GM18502 (cell line): ENCODE data around the gene NUMB.

Source experiments
- ATAC-seq: cut with Tn5 transposase; IDR thresholded peaks from one replicate; pipeline ENCODE4 v1.9.1; 2021; ENCODE audit warnings: mild to moderate bottlenecking; ENCODE audit not compliant: unreplicated experiment, poor library complexity

The NUMB gene

DNA sequence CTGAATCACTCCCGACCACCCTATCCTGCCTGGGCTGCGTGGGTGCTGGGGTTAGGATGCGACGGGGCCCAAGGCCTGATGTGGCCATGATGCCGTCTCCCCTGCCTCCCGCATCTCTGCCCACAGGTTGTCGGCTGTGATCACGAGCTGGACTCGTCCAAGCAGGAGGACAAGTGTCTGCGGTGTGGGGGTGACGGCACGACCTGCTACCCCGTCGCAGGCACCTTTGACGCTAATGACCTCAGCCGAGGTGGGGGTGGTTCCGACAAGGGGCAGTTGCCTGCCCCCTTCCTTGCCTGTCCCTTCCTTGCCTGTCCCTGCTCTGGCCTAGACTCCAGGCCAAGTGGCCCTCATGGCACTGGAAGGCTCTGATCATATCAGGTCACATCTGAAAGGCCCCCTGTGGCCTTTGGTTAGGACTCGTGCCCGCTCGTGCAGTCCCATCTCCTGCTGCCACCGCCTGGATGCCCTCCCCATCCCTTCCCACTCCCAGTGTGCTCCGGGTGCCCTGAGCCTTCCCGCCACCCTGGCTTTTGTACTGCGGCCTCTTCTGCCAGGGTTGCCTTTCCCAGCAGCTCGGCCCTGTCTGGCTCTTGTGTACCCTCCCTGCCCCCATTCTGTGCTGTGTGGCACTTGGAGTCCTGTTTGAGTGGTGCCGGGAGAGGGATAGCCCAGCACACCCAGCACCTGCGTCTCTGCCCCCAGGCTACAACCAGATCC, 207.4 kb downstream of the NUMB start:
- no peak for ATAC-seq

DNA sequence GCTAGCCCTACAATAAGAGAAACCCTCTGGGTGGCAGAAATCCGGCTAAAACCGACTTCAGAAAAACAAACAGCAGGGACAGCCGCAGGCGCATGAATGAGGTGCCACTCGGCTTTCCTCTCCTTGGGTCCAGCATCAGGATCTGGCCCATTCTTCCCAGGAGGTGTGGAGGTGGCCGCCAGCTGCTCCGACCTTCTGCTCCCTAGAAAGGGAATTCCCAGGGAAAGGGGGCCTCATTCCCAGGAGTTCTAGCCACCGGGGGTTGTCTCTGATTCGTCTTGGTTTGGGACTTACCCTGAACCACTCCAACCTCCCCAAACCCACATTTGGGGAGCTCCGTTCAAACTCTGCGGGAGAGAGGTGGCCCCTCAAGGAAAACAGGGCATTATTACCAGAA, 208.0 kb downstream of the NUMB start:
- ATAC-seq, result no peak

DNA sequence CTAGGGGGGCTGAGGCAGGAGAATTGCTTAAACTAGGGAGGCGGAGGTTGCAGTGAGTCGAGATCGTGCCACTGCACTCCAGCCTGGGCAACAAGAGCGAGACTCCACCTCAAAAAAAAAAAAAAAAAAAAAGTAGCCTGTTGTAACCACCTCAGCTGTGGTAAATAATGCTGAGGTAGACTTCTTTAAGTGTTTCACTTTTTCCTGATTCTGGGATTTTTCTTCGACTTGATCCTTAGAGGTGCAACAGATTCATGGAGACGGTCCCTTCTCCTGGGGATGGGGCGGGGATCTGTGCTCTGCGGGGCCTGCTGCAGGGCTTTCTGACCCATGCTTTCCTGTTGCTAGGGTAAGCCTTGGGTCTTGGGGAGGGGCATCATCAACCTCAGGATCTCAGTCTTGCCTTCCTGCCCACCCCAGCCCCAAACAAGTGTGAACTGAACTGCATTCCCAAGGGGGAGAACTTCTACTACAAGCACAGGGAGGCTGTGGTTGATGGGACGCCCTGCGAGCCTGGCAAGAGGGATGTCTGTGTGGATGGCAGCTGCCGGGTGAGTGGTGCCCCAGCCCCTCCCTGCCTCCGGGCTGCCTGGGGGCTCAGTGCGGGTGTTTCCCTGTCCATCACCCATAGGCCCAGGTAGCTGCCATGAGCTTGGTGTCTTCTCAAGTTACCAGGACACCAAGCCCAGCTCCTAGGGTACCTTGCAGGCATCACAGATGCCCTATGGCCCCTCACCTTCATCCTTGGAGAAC, 208.6 kb downstream of the NUMB start:
- ATAC-seq, result no peak

DNA sequence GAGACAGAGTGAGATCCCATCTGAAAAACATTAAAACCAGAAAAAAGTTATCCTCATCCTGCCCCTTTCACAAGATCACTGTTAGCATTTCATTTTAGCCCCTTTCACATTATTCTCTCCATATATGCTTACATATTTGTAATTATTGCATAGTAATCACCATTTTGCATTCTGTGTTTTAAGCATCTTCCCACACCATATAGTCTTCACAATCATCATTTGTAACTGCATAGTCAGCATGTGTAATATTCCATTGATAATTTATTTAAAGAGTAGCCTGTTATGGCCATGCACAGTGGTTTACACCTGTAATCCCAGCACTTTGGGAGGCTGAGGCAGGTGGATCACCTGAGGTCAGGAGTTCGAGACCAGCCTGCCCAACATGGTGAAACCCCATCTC, 209.2 kb downstream of the NUMB start:
- no peak for ATAC-seq

DNA sequence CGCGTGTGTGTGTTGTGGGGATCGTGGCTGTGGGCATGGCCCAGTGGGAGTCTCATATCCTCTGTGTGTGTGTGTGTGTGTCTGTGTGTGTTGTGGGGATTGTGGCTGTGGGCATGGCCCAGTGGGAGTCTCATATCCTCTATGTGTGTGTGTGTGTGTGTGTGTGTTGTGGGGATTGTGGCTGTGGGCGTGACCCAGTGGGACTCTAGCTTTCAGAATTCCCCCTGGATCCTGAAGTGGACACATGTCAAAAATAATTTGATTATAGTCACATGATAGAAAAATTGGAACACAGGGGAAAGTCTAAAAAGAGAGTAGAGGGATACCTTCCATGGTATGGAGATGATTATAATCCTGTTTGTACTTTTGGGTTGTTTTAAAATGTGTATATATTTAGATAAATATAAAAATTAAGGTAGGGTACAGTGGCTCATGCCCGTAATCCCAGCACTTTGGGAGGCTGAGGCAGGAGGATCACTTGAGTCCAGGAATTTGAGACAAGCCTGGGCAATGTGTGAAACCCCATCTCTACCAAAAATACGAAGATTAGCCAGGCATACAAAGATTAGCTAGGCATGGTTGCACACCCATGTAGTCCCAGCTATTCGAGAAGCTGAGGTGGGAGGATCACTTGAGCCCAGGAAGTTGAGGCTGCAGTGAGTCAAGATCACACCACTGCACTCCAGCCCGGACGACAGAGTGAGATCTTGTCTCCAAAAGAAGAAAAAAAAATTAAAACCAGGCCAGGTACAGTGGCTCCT, 210.1 kb downstream of the NUMB start:
- peak; percentile 39 for ATAC-seq

DNA sequence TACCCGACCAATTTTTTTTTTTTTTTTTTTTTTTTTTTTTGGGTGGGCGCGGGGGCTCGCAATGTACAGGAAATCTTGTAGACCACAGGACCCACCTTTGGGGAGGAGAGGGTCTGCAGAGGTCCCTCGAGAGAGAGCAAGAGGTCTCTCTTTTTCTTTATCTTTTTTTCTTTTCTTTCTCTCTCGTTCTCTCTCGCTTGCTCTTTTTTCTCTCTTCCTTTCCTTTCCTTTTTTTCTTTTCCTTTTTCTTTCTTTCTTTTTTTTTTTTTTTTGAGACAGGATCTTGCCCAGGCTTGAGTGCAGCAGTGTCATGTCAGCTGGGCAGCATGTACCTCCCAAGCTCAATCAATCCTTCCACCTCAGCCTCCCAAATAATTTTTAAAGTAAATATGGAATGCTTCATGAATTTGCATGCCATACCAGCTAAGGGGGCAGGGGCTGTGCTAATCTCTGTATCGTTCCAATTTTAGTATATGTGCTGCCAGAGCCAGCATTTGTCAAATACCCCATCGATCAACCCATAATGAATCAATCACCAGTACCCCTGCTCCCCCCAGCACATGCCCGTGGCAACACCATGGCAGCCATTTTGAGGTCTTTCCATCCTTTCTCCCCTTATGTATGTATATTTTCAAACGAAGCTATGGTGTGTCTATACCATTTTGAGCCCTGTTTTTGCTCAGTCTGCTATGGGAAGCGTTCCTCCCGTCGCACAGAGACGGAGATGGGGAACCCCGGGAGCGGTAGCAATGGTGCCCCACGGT, 211.8 kb downstream of the NUMB start:
- ATAC-seq, result no peak

DNA sequence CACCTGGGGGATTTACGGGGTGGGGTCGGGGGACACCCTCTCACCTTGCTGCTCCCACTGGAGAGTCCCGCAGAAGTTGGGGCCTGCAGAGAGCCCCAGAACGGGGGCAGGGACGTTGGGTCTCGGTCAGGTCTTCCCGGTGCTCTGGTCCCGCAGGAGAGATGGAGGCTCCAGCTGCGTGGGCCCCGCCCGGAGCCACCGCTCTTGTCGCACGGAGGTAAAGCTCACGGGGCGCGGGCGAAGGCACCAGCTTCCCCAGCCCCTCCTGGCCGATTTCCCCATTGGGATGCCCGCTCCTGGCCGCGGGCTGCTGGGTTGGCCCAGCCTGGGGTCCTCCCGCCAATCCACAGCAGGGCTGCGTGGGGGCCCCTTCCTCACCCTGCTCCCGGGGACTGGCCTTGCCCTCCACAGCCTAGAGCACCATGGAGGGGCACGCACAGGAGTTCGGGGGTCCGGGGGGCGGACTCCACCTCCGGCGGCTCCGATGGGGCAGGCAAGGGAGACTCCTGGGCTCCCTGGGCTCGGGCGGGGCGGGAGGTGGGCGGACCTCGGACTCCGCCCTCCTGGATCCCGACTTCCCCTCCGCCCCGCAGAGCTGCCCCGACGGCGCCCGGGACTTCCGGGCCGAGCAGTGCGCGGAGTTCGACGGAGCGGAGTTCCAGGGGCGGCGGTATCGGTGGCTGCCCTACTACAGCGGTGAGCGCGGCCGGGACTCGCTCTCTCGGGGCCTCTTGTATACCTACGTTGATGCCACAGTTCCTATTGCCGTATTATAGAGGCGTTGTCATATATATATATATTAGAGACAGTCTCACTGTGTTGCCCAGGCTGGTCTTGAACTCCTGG, 212.6 kb downstream of the NUMB start:
- peak; percentile 62 for ATAC-seq

DNA sequence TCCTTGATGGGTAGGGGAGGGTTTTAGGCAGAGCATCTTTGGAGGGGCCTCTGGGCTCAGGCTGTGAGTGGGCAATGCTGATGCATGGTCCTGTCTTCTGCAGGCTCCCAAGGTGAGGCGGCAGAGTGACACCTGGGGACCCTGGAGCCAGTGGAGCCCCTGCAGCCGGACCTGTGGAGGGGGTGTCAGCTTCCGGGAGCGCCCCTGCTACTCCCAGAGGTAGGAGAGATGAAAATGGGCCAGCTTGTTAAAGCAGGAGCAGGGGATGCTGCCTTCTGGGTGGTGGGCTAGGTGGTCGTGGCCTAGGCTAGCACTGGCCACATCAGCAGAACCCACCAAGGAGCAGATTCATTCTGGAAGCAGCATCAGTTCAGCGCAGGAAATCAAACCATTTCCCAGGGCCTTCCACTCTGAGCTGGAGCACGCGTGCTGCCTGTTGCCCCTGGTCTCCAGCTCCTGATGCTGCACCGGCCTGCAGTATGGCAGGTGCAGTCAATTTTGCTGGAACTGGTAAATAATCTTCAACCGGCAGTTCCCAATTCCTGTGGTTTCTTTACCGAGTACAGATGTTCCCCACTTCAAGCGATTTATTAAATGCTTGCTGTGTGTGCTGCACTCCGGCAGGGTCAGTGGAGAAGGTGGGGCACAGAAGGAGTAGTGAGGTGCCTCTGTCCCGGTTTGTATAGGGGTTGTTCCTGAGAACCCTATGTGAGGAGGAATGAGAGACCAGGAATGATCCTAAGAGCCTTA, 213.6 kb downstream of the NUMB start:
- ATAC-seq, result no peak

DNA sequence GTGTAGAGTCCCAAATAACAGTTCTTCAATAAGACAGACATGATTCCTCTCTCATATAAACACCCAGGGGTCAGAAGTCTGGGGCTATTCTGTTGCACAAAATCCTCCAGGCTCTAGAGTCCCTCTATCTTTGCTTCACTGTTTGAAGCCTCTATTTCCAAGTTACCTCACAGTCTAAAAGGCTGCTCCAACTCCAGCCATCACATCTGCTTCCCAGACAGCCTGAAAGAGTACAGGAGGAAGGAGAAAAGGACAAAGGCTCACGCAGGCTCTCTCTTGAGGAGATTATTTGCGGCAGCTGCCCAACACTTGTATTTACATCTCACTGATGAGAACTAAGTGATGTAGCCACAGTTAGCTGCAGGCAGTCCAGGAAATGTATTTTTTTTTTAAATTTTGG, 214.6 kb downstream of the NUMB start:
- ATAC-seq, result no peak

DNA sequence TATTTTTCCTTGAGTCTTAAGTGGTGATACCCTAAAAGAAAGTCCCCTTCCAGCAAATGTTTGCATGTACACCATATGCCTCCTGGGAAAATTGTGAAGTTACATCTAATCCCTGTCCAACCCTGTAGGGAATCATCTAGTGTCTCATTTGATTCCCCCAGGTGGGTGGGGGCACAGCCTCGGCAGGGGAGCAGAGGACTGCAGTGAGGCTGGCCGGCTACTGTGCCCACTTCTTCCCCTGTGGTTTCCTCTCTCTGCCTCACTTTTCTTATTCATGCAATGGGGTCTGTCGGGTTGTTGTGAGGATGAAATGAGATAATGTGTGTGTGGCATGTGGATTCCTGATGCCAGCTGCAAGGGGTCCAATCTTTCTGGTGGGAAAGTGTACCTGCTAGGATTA, 215.0 kb downstream of the NUMB start:
- no peak for ATAC-seq

DNA sequence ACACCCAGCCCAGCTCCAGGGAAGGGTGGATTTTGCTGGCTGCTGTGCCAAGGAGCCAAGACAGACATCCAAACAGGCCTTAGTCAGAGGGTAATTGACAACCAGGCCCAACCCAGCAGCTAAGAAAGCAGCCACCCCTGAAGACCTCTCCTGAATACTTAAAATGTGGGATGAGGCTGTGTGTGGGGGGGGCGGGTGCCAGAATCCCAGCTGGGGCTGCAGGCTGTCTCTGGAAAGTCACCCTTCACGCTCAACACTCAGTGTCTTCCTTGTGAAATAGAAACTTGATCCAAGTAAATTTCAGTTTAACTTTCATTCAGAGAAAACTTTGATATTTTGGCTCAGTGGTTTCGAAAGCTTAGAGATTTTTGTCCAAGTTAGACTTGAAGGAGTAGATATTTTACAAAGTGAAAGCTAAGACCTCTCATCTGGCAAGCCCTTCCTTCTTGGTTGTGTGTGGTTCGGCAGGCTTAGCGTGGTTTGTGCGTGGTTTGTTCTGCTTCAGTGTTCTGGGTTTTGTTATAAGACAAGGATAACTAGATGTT, 215.9 kb downstream of the NUMB start:
- no peak for ATAC-seq

DNA sequence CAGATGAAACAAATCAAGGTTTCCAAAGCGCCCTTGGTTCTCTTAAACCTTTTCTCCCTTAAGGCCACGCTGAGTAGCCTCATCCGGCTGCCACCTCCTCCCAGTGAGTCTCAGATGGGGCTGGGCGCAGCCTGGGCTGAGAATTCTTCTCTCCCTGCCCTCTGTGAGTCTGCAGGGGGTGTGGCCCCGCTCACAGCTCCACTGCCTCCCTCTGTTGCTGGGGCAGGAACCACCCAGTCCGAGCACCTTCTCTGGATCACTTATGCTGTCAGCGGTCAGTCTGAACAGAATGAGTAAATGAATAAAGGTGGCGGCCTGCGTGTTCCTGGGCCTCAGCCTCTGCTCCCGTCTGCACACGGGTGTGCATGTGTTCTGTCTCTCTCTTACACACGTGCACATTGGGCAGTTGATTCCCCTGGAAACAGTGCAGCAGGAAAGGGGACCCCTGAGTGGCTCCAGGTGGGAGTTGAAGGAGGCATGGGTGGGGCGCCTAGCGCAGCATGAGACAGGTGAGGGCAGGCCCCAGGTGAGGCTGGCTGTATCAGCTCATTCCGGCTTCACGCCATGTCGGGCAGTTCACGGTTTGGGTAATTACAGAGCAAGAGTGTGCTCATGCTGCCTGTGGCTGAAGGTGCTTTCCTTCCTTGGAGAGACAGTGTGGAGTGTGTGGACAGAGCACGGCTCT, 216.7 kb downstream of the NUMB start:
- ATAC-seq, result no peak

DNA sequence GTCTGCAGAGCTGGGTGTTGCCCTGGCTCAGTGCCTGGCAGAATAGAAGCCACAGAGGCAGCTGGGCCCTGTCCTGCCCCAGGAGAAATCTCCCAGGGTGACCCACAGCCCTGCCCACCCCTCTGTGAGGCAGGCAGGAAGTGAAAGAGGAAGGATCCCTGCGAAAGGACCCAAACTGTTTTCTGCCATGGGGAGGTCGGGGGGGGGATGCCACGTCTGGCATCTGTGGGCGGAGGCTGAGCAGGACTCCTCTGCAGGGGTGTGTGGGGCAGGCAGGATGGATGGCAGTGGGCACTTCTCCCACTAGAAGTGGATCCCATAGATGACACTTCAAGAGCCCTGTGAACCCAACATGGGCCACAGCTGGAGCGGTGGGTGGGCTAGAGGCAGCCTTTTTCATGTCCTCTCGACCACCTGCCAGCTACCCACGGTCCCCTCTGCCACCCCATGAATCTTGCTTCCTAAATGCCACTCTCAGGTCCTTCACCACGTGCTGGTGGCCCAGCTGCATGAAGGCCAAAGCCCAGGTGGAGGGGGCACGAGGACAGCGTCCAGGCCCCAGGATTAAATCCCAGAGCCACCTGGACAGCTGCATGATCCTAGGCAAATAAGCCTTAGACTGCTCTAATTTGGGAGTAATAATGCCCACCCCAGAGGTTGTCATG, 217.4 kb downstream of the NUMB start:
- ATAC-seq, result no peak

DNA sequence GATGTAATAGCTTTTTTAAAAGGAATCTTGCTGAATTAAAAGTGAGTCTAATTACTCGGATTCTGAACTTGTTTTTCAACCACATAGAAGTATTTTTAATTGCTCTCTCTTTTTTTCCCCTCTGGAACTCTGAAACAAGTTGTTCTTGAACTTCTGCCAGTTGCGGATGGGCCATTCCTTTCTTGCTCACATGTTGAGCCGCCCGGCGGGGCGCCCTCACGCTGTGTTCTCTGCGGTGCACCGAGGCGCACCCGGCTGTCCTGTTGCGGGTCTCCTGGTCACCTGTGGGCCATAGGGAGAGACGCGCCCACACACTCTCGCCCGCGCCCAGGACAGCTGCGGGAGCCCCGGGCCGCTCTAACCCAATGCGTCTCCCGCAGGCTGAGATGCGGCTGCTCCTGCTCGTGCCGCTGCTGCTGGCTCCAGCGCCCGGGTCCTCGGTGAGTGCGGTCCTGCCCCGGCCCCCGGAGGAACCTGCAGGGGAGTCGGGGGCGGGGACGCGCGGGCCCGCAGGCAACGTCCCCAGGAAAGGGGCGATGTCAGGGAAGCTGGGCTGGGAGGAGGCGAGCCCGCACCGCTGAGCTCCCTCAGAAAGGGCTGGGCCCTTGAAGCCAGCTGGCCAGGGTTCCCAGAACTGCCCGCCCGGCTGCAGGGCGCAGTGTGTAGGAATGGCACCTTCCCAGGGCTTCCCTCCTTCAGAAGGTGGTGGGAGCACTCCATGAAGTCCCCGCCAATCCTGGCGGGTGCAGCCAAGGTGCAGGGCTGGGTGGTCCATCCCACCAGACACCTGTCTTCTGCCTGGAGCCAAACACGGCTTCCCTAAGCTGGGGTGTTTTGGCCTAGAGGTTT, 218.7 kb downstream of the NUMB start:
- no peak for ATAC-seq

DNA sequence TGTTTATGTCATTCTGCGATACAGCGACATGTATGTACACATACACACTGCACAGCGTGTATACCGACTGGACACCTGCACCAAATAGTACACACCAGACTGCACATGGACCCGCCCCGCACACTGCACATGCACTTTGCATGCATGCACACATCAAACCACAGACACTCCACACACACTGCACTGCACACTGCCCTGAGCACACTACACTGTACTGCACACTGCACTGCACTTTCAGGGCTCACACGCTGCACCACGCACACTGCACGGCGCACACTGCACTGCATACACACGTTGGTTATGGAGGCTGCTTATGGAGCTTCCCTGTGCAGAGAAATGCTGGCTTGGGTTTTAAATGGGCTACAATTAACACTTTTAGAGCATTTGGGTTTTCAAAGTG, 219.4 kb downstream of the NUMB start:
- ATAC-seq, result no peak

DNA sequence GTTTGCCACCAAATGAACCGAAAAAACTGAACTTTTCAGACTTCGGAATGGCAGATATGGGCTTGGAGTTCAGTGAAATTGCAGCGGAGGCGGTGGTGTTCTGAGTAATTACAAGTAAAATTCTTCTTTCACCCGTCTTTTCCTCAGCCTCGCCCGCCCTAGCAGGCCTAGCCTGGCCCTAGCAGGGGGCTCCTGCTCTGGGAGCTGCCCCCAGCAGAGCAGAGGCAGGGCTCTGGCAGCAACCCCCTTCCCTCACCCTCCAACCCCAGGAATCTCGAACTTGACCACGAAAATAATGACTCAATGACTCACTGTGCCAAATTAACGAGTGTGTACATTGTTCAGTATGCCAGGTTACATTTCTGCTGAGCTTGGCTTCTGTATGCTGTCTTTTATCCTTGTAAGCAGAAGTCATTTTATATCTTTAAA, 219.9 kb downstream of the NUMB start:
- ATAC-seq, result no peak
